DND-41 (cell line): ENCODE data around the gene SRCIN1.

Experiments used
- ATAC-seq: fragments of 200-7000 bp; cut with Tn5 transposase; 3 replicates; pipeline ENCODE4 v1.9.1; 2021; ENCODE audit warnings: low read depth; ENCODE audit not compliant: insufficient read depth
- DNase-seq: peaks from one replicate; pipeline ENCODE4 v3.0.0-alpha.2; 2020
- H2AFZ ChIP-seq: 2 replicates; pipeline ENCODE4 v1.6.0; 2012; ENCODE audit warnings: low read depth, low read length
- H3K27ac ChIP-seq: 2 replicates; pipeline ENCODE4 v1.5.1; 2012; ENCODE audit warnings: low read length, inconsistent platforms
- H3K27me3 ChIP-seq: fragments of 200-600 bp; sonication (generic); 2 replicates; pipeline ENCODE4 v1.6.0; 2012; ENCODE audit warnings: low read length, mild to moderate bottlenecking, inconsistent platforms; ENCODE audit not compliant: insufficient read depth, poor library complexity
- H3K36me3 ChIP-seq: 2 replicates; pipeline ENCODE4 v1.5.1; 2012; ENCODE audit warnings: low read length, inconsistent platforms; ENCODE audit not compliant: insufficient read depth
- H3K4me1 ChIP-seq: 2 replicates; pipeline ENCODE4 v1.5.1; 2012; ENCODE audit warnings: mild to moderate bottlenecking, low read length; ENCODE audit not compliant: insufficient read depth
- H3K4me2 ChIP-seq: 2 replicates; pipeline ENCODE4 v1.6.0; 2012; ENCODE audit warnings: mild to moderate bottlenecking, moderate library complexity, low read length, inconsistent platforms; ENCODE audit not compliant: insufficient read depth
- H3K4me3 ChIP-seq, 2 experiments: fragments of 200-600 bp in 1 of 2; shearing (Covaris generic) in 1 of 2; 2 replicates each; pipeline ENCODE4 v1.5.1; 2012 to 2016; ENCODE audit warnings: inconsistent platforms in 2 of 2, low read length in 2 of 2, mild to moderate bottlenecking in 2 of 2, low read depth in 1 of 2, moderate library complexity in 1 of 2
- H3K79me2 ChIP-seq: 2 replicates; pipeline ENCODE4 v1.6.0; 2012; ENCODE audit warnings: low read length, inconsistent platforms; ENCODE audit not compliant: insufficient read depth
- H3K9ac ChIP-seq: 2 replicates; pipeline ENCODE4 v1.6.0; 2012; ENCODE audit warnings: low read depth, mild to moderate bottlenecking, inconsistent platforms, low read length, moderate library complexity
- H3K9me3 ChIP-seq: 2 replicates; pipeline ENCODE4 v1.5.1; 2012; ENCODE audit warnings: low read length, moderate library complexity, mild to moderate bottlenecking, inconsistent platforms; ENCODE audit not compliant: insufficient read depth, severe bottlenecking
- H4K20me1 ChIP-seq: 2 replicates; pipeline ENCODE4 v1.6.0; 2012; ENCODE audit warnings: low read length; ENCODE audit not compliant: insufficient read depth
- CTCF ChIP-seq: IDR thresholded peaks from 2 replicates; pipeline ENCODE4 v1.5.1; 2012; ENCODE audit warnings: borderline replicate concordance, low read length, moderate library complexity, mild to moderate bottlenecking; ENCODE audit not compliant: poor library complexity, severe bottlenecking; ENCODE audit errors: extremely low read depth
- EZH2 ChIP-seq: IDR thresholded peaks from 3 replicates; pipeline ENCODE4 v1.6.1; 2012; ENCODE audit warnings: borderline replicate concordance, low read depth, mild to moderate bottlenecking, moderate library complexity, low read length, inconsistent platforms; ENCODE audit not compliant: severe bottlenecking

SRCIN1 gene

DNA sequence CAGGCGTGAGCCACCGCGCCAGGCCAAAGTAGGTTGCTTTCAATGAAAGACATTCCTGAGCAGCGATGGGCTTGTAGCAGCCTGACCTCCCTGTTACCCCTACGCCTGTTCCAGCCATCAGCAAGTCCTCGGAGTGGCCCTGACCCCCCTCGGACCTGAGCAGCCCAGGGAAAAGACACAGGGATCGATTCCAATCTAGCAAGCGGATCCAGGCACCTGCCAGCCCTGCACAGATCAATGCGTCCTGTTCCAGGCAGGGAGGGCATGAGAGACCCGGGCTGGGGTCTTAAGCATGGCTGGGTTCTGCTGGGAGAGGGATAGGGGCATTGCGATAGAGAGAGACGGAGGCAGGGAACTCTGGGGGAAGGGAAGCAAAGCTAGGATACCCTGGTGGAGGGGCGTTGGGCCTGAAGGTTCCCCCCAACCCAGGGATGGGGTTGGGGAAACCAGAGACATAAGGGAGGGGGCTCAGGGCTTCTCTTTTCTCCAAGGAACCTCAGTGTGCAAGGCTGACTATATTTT, 21.9 kb downstream of the SRCIN1 start:
- H3K4me1 ChIP-seq = peaks cover 18% of the 10 kb centered on the region
- H3K9ac ChIP-seq = no peak overlapping the region
- H2AFZ ChIP-seq = no peak overlapping the region
- peaks cover 8% of the 10 kb centered on the region for H3K27me3 ChIP-seq
- no peaks in the 10 kb centered on the region for H3K9me3 ChIP-seq
- H3K4me3 ChIP-seq = no peak overlapping the region
- peaks cover 17% of the 10 kb centered on the region for H4K20me1 ChIP-seq
- H3K79me2 ChIP-seq = no peaks in the 10 kb centered on the region
- no peak for DNase-seq
- no peak overlapping the region for H3K4me2 ChIP-seq
- no peak overlapping the region for H3K27ac ChIP-seq
- no peak for ATAC-seq
- no peaks in the 10 kb centered on the region for H3K36me3 ChIP-seq
- no peak for TF ChIP-seq EZH2
- no peak for TF ChIP-seq CTCF

GRCh38 chr17:38583176-38583575, 22.6 kb downstream of the SRCIN1 start:
- H3K4me2 ChIP-seq = no peak overlapping the region
- H3K9me3 ChIP-seq = no peaks in the 10 kb centered on the region
- no peak overlapping the region for H3K27ac ChIP-seq
- TF ChIP-seq CTCF = no peak
- TF ChIP-seq EZH2 = no peak
- DNase-seq (no peak), ATAC-seq (no peak)
- H3K79me2 ChIP-seq = no peaks in the 10 kb centered on the region
- peaks cover 18% of the 10 kb centered on the region for H3K4me1 ChIP-seq
- peaks cover 10% of the 10 kb centered on the region for H3K27me3 ChIP-seq
- no peak overlapping the region for H3K4me3 ChIP-seq
- no peak overlapping the region for H3K9ac ChIP-seq
- no peak overlapping the region for H2AFZ ChIP-seq
- no peaks in the 10 kb centered on the region for H3K36me3 ChIP-seq
- peaks cover 17% of the 10 kb centered on the region for H4K20me1 ChIP-seq

GRCh38 chr17:38582069-38582468, 23.7 kb downstream of the SRCIN1 start:
- Histone ChIP-seq H3K27ac (no peak overlapping the region), H3K27me3 (peaks cover 21% of the 10 kb centered on the region), H3K36me3 (no peaks in the 10 kb centered on the region), H3K9ac (no peak overlapping the region), H3K4me1 (peaks cover 10% of the 10 kb centered on the region), H3K4me2 (no peak overlapping the region), H3K4me3 (no peak overlapping the region), H2AFZ (no peak overlapping the region), H3K9me3 (no peaks in the 10 kb centered on the region), H3K79me2 (no peaks in the 10 kb centered on the region), H4K20me1 (peaks cover 19% of the 10 kb centered on the region)
- no peak for TF ChIP-seq EZH2
- no peak for TF ChIP-seq CTCF
- no peak for DNase-seq
- no peak for ATAC-seq

DNA sequence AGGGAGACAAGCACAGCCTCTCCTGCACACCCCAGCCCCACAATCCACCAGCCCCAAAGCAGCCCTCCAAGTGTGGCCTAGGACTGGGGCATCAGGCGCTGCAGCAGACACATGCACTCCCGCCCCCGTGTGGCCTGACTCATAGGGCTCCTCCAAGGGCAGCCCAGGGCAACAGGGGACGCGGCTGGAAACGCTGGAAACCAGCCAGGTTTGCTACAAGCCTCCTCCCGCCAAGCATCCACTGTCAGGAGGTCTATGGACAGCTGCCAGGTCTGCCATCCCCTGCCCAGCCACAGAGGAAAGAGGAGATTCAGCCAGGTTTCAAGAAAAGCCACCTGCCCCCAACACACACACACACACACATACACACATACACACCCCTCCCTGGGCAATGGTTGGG, 25.8 kb downstream of the SRCIN1 start:
- H3K4me2 ChIP-seq = no peak overlapping the region
- ATAC-seq (no peak), DNase-seq (peak; percentile 20)
- peaks cover 15% of the 10 kb centered on the region for H4K20me1 ChIP-seq
- H3K79me2 ChIP-seq = no peaks in the 10 kb centered on the region
- no peaks in the 10 kb centered on the region for H3K4me1 ChIP-seq
- no peak overlapping the region for H2AFZ ChIP-seq
- peaks cover 40% of the 10 kb centered on the region for H3K27me3 ChIP-seq
- TF ChIP-seq CTCF = no peak
- no peak for TF ChIP-seq EZH2
- no peak overlapping the region for H3K9ac ChIP-seq
- H3K4me3 ChIP-seq = no peak overlapping the region
- no peaks in the 10 kb centered on the region for H3K36me3 ChIP-seq
- H3K9me3 ChIP-seq = no peaks in the 10 kb centered on the region
- no peak overlapping the region for H3K27ac ChIP-seq
